ENCODE measurements around the gene DCAF8L2.
"Not testable (repeated sequence)": the region's sequence is repeated elsewhere in the genome, so short reads cannot be mapped to it uniquely, and the experiment has no call there.

Gene DCAF8L2

GRCh38 chrX:27619975-27620374 lies 29.8 kb downstream of the DCAF8L2 start:
- Mint-ChIP-seq H3K4me1 (no peaks in the 10 kb centered on the region), H3K9me3 (no peaks in the 10 kb centered on the region), H3K27me3 (no peaks in the 10 kb centered on the region), H3K36me3 (no peaks in the 10 kb centered on the region), H3K4me3 (no peak overlapping the region), H3K27ac (no peak overlapping the region)
- no peak for DNase-seq
- CTCF ChIA-PET, result no interaction called here

GRCh38 chrX:27622883-27623282 lies 32.7 kb downstream of the DCAF8L2 start:
- no peaks in the 10 kb centered on the region for H3K36me3 Mint-ChIP-seq
- no peak for DNase-seq

GRCh38 chrX:27626066-27626465 lies 35.9 kb downstream of the DCAF8L2 start:
- no peaks in the 10 kb centered on the region for H3K27me3 Mint-ChIP-seq
- no peak overlapping the region for H3K27ac Mint-ChIP-seq
- CTCF ChIA-PET, result interaction anchor here (0.6 kb wide), 1 partner anchor 142 kb away, joined by 3 read pairs; no protein-coding TSS in a partner anchor

More at GRCh38 chrX:27622883-27623282, 32.7 kb downstream of the DCAF8L2 start:
- CTCF ChIA-PET, result no interaction called here
- Mint-ChIP-seq H3K27me3 (no peaks in the 10 kb centered on the region), H3K27ac (no peak overlapping the region), H3K9me3 (peaks cover 2% of the 10 kb centered on the region), H3K4me1 (no peaks in the 10 kb centered on the region), H3K4me3 (no peak overlapping the region)

GRCh38 chrX:27633328-27633727 lies 43.2 kb downstream of the DCAF8L2 start:
- no peak overlapping the region for H3K4me3 Mint-ChIP-seq
- no peaks in the 10 kb centered on the region for H3K4me1 Mint-ChIP-seq
- no peak overlapping the region for H3K27ac Mint-ChIP-seq
- H3K36me3 Mint-ChIP-seq, result no peaks in the 10 kb centered on the region
- no peaks in the 10 kb centered on the region for H3K27me3 Mint-ChIP-seq
- no peak for DNase-seq
- CTCF ChIA-PET, result no interaction called here
- peaks cover 9% of the 10 kb centered on the region for H3K9me3 Mint-ChIP-seq

More at GRCh38 chrX:27626066-27626465, 35.9 kb downstream of the DCAF8L2 start:
- no peak for DNase-seq
- Mint-ChIP-seq H3K36me3 (no peaks in the 10 kb centered on the region), H3K4me3 (no peak overlapping the region), H3K4me1 (no peaks in the 10 kb centered on the region), H3K9me3 (peaks cover 2% of the 10 kb centered on the region)

GRCh38 chrX:27656581-27656980 lies 66.4 kb downstream of the DCAF8L2 start:
- H3K27me3 Mint-ChIP-seq, result no peaks in the 10 kb centered on the region
- H3K4me1 Mint-ChIP-seq, result no peaks in the 10 kb centered on the region
- no peak overlapping the region for H3K27ac Mint-ChIP-seq
- no peaks in the 10 kb centered on the region for H3K9me3 Mint-ChIP-seq
- no peaks in the 10 kb centered on the region for H3K36me3 Mint-ChIP-seq
- DNase-seq, result no peak
- no peak overlapping the region for H3K4me3 Mint-ChIP-seq
- CTCF ChIA-PET, result no interaction called here

- Mint-ChIP-seq H3K36me3 (no peaks in the 10 kb centered on the region), H3K4me3 (no peak overlapping the region), H3K27ac (no peak overlapping the region), H3K9me3 (no peaks in the 10 kb centered on the region), H3K4me1 (no peaks in the 10 kb centered on the region), H3K27me3 (no peaks in the 10 kb centered on the region)
- DNase-seq, result no peak
- CTCF ChIA-PET, result no interaction called here
Measured at GRCh38 chrX:27660878-27661277, 70.7 kb downstream of the DCAF8L2 start.

- CTCF ChIA-PET, result no interaction called here
- Mint-ChIP-seq H3K9me3 (no peaks in the 10 kb centered on the region), H3K4me1 (no peaks in the 10 kb centered on the region), H3K27me3 (no peaks in the 10 kb centered on the region), H3K4me3 (no peak overlapping the region), H3K36me3 (no peaks in the 10 kb centered on the region), H3K27ac (no peak overlapping the region)
- DNase-seq, result no peak
Measured at GRCh38 chrX:27671234-27671633, 81.1 kb downstream of the DCAF8L2 start.

- Mint-ChIP-seq H3K4me3 (no peak overlapping the region), H3K4me1 (no peaks in the 10 kb centered on the region), H3K27ac (no peak overlapping the region), H3K9me3 (no peaks in the 10 kb centered on the region), H3K27me3 (no peaks in the 10 kb centered on the region), H3K36me3 (no peaks in the 10 kb centered on the region)
- CTCF ChIA-PET, result no interaction called here
- DNase-seq, result no peak
Measured at GRCh38 chrX:27674491-27674890, 84.3 kb downstream of the DCAF8L2 start.

- Mint-ChIP-seq H3K27me3 (no peaks in the 10 kb centered on the region), H3K27ac (no peak overlapping the region), H3K4me1 (no peaks in the 10 kb centered on the region), H3K4me3 (no peak overlapping the region), H3K9me3 (no peaks in the 10 kb centered on the region), H3K36me3 (no peaks in the 10 kb centered on the region)
- CTCF ChIA-PET, result no interaction called here
- DNase-seq, result no peak
Measured at GRCh38 chrX:27675493-27675892, 85.3 kb downstream of the DCAF8L2 start.

GRCh38 chrX:27679281-27679680 lies 89.1 kb downstream of the DCAF8L2 start:
- no peaks in the 10 kb centered on the region for H3K9me3 Mint-ChIP-seq
- no peak overlapping the region for H3K4me3 Mint-ChIP-seq
- no peaks in the 10 kb centered on the region for H3K27me3 Mint-ChIP-seq
- H3K4me1 Mint-ChIP-seq, result no peaks in the 10 kb centered on the region
- no peak for DNase-seq
- H3K36me3 Mint-ChIP-seq, result no peaks in the 10 kb centered on the region
- CTCF ChIA-PET, result no interaction called here
- H3K27ac Mint-ChIP-seq, result no peak overlapping the region

GRCh38 chrX:27680726-27681125 lies 90.6 kb downstream of the DCAF8L2 start:
- no peak overlapping the region for H3K27ac Mint-ChIP-seq
- CTCF ChIA-PET, result no interaction called here

GRCh38 chrX:27683566-27684208 lies 93.5 kb downstream of the DCAF8L2 start:
- DNase-seq, H3K4me3 Mint-ChIP-seq, H3K27ac Mint-ChIP-seq, H3K36me3 Mint-ChIP-seq, H3K27me3 Mint-ChIP-seq, CTCF ChIA-PET, H3K4me1 Mint-ChIP-seq, H3K9me3 Mint-ChIP-seq: not testable (repeated sequence)

More at GRCh38 chrX:27680726-27681125, 90.6 kb downstream of the DCAF8L2 start:
- Mint-ChIP-seq H3K4me1 (no peaks in the 10 kb centered on the region), H3K36me3 (no peaks in the 10 kb centered on the region), H3K4me3 (no peak overlapping the region), H3K9me3 (no peaks in the 10 kb centered on the region), H3K27me3 (no peaks in the 10 kb centered on the region)
- DNase-seq, result no peak

GRCh38 chrX:27694667-27695066 lies 104.5 kb downstream of the DCAF8L2 start:
- CTCF ChIA-PET, result no interaction called here
- Mint-ChIP-seq H3K27ac (no peak overlapping the region), H3K27me3 (no peaks in the 10 kb centered on the region), H3K4me1 (no peaks in the 10 kb centered on the region), H3K4me3 (no peak overlapping the region), H3K9me3 (no peaks in the 10 kb centered on the region), H3K36me3 (no peaks in the 10 kb centered on the region)
- DNase-seq, result no peak

GRCh38 chrX:27706526-27706925 lies 116.4 kb downstream of the DCAF8L2 start:
- CTCF ChIA-PET, result no interaction called here
- H3K36me3 Mint-ChIP-seq, result no peaks in the 10 kb centered on the region

GRCh38 chrX:27715610-27716009 lies 125.5 kb downstream of the DCAF8L2 start:
- H3K27ac Mint-ChIP-seq, result no peak overlapping the region
- no peaks in the 10 kb centered on the region for H3K4me1 Mint-ChIP-seq
- DNase-seq, result no peak
- H3K36me3 Mint-ChIP-seq, result no peaks in the 10 kb centered on the region
- CTCF ChIA-PET, result no interaction called here
- peaks cover 3% of the 10 kb centered on the region for H3K9me3 Mint-ChIP-seq
- H3K4me3 Mint-ChIP-seq, result no peak overlapping the region
- H3K27me3 Mint-ChIP-seq, result no peaks in the 10 kb centered on the region

More at GRCh38 chrX:27706526-27706925, 116.4 kb downstream of the DCAF8L2 start:
- no peaks in the 10 kb centered on the region for H3K4me1 Mint-ChIP-seq
- no peak for DNase-seq
- no peaks in the 10 kb centered on the region for H3K27me3 Mint-ChIP-seq
- H3K9me3 Mint-ChIP-seq, result peaks cover 1% of the 10 kb centered on the region
- no peak overlapping the region for H3K27ac Mint-ChIP-seq
- no peak overlapping the region for H3K4me3 Mint-ChIP-seq

GRCh38 chrX:27728291-27728690 lies 138.1 kb downstream of the DCAF8L2 start:
- H3K27ac Mint-ChIP-seq, result no peak overlapping the region
- no peaks in the 10 kb centered on the region for H3K9me3 Mint-ChIP-seq
- H3K4me3 Mint-ChIP-seq, result no peak overlapping the region
- no peaks in the 10 kb centered on the region for H3K4me1 Mint-ChIP-seq
- CTCF ChIA-PET, result no interaction called here
- no peaks in the 10 kb centered on the region for H3K27me3 Mint-ChIP-seq
- no peaks in the 10 kb centered on the region for H3K36me3 Mint-ChIP-seq
- DNase-seq, result no peak

Measured in activated naive CD4-positive, alpha-beta T cell treated with anti-CD3 and anti-CD28 coated beads, Interleukin-2, amount 10 ng/mL, durations not matched to agents 7 days and 5 days (primary cell).